ENCODE measurements around the gene SSTR4. TPM values are rescaled to one million over a fixed set of nuclear protein-coding genes. Genes with fewer than 3 reads are reported as not detected.

Gene SSTR4
- total RNA-seq, 1 donor from 2014 or later: not detected

GRCh38 chr20:23005776-23006175, 29.3 kb upstream of the SSTR4 start:
- no peak for FAIRE-seq
- TF ChIP-seq CTCF (IDR thresholded peaks at IDR 0.05; ENCODE audit: insufficient read depth, low read length, severe bottlenecking): no peak
- no peak for DNase-seq (ENCODE audit: low read depth)
- no peak overlapping the region for H3K4me3 ChIP-seq (ENCODE audit: low read depth, low read length)
- no peaks in the 10 kb centered on the region for H3K36me3 ChIP-seq (ENCODE audit: control insufficient read depth, insufficient read depth, low read length)
- no peaks in the 10 kb centered on the region for H3K27me3 ChIP-seq (ENCODE audit: control insufficient read depth, insufficient read depth, low read length)

GRCh38 chr20:23007462-23007861, 27.6 kb upstream of the SSTR4 start:
- FAIRE-seq: no peak
- no peak for DNase-seq (ENCODE audit: low read depth)
- no peaks in the 10 kb centered on the region for H3K27me3 ChIP-seq (ENCODE audit: control insufficient read depth, insufficient read depth, low read length)
- TF ChIP-seq CTCF (IDR thresholded peaks at IDR 0.05; ENCODE audit: insufficient read depth, low read length, severe bottlenecking): no peak
- H3K4me3 ChIP-seq (ENCODE audit: low read depth, low read length): no peak overlapping the region
- no peaks in the 10 kb centered on the region for H3K36me3 ChIP-seq (ENCODE audit: control insufficient read depth, insufficient read depth, low read length)

- FAIRE-seq (no peak), DNase-seq (ENCODE audit: low read depth) (no peak)
- TF ChIP-seq CTCF (IDR thresholded peaks at IDR 0.05; ENCODE audit: insufficient read depth, low read length, severe bottlenecking): no peak
- no peak overlapping the region for H3K4me3 ChIP-seq (ENCODE audit: low read depth, low read length)
- no peaks in the 10 kb centered on the region for H3K27me3 ChIP-seq (ENCODE audit: control insufficient read depth, insufficient read depth, low read length)
- no peaks in the 10 kb centered on the region for H3K36me3 ChIP-seq (ENCODE audit: control insufficient read depth, insufficient read depth, low read length)
Observed at GRCh38 chr20:23007886-23008655, 27.0 kb upstream of the SSTR4 start.

- H3K36me3 ChIP-seq (ENCODE audit: control insufficient read depth, insufficient read depth, low read length): no peaks in the 10 kb centered on the region
- TF ChIP-seq CTCF (IDR thresholded peaks at IDR 0.05; ENCODE audit: insufficient read depth, low read length, severe bottlenecking): no peak
- H3K27me3 ChIP-seq (ENCODE audit: control insufficient read depth, insufficient read depth, low read length): no peaks in the 10 kb centered on the region
- no peak overlapping the region for H3K4me3 ChIP-seq (ENCODE audit: low read depth, low read length)
- FAIRE-seq (no peak), DNase-seq (ENCODE audit: low read depth) (peak; percentile 46)
Observed at GRCh38 chr20:23008667-23009066, 26.4 kb upstream of the SSTR4 start.

GRCh38 chr20:23009636-23010035, 25.5 kb upstream of the SSTR4 start:
- H3K27me3 ChIP-seq (ENCODE audit: control insufficient read depth, insufficient read depth, low read length): no peaks in the 10 kb centered on the region
- no peak for TF ChIP-seq CTCF (IDR thresholded peaks at IDR 0.05; ENCODE audit: insufficient read depth, low read length, severe bottlenecking)
- no peak overlapping the region for H3K4me3 ChIP-seq (ENCODE audit: low read depth, low read length)
- DNase-seq (ENCODE audit: low read depth): peak; percentile 78
- FAIRE-seq: peak; percentile 82
- no peaks in the 10 kb centered on the region for H3K36me3 ChIP-seq (ENCODE audit: control insufficient read depth, insufficient read depth, low read length)

GRCh38 chr20:23010096-23010495, 25.0 kb upstream of the SSTR4 start:
- H3K27me3 ChIP-seq (ENCODE audit: control insufficient read depth, insufficient read depth, low read length): no peaks in the 10 kb centered on the region
- FAIRE-seq (no peak), DNase-seq (ENCODE audit: low read depth) (no peak)
- H3K36me3 ChIP-seq (ENCODE audit: control insufficient read depth, insufficient read depth, low read length): no peaks in the 10 kb centered on the region
- no peak overlapping the region for H3K4me3 ChIP-seq (ENCODE audit: low read depth, low read length)
- TF ChIP-seq CTCF (IDR thresholded peaks at IDR 0.05; ENCODE audit: insufficient read depth, low read length, severe bottlenecking): no peak
